Endothelial cell (in vitro differentiated cells): ENCODE results near the gene AMMECR1L. TPM values are rescaled to one million over a fixed set of nuclear protein-coding genes. Genes with fewer than 3 reads are reported as not detected.

Experiments used
- DNase-seq: peaks from one replicate; pipeline ENCODE4 v3.0.0; 2021; ENCODE audit warnings: low spot score
- H3K27ac Mint-ChIP-seq: one replicate; pipeline ENCODE4 v1.8.0; 2021; ENCODE audit warnings: mixed read lengths, inconsistent platforms; ENCODE audit not compliant: unreplicated experiment
- H3K27me3 Mint-ChIP-seq: one replicate; pipeline ENCODE4 v1.8.0; 2021; ENCODE audit warnings: mild to moderate bottlenecking, moderate library complexity, mixed read lengths, inconsistent platforms; ENCODE audit not compliant: unreplicated experiment
- H3K36me3 Mint-ChIP-seq: one replicate; pipeline ENCODE4 v1.8.0; 2021; ENCODE audit warnings: mild to moderate bottlenecking, low read depth, mixed read lengths, inconsistent platforms; ENCODE audit not compliant: unreplicated experiment
- H3K4me1 Mint-ChIP-seq: one replicate; pipeline ENCODE4 v1.8.0; 2021; ENCODE audit warnings: mild to moderate bottlenecking, mixed read lengths, inconsistent platforms; ENCODE audit not compliant: unreplicated experiment
- H3K4me3 Mint-ChIP-seq: one replicate; pipeline ENCODE4 v1.8.0; 2021; ENCODE audit warnings: mild to moderate bottlenecking, mixed read lengths, inconsistent platforms; ENCODE audit not compliant: unreplicated experiment
- H3K9me3 Mint-ChIP-seq: one replicate; pipeline ENCODE4 v1.8.0; 2021; ENCODE audit warnings: mixed read lengths, inconsistent platforms; ENCODE audit not compliant: unreplicated experiment
- CTCF ChIP-seq: fragments of 200-600 bp; sonication (generic); IDR thresholded peaks from one replicate; pipeline ENCODE4 v1.5.0; 2021; ENCODE audit warnings: antibody characterized with exemption; ENCODE audit not compliant: unreplicated experiment
- total RNA-seq: library from RNA; stranded (reverse); fragmentation: NEBNext Ultra II Directional; extraction: Animal tissue kit (Norgen Biotek cat#: 25700); gene quantifications from one replicate; pipeline ENCODE4 v1.2.1, GENCODE V29; 2021; ENCODE audit not compliant: unreplicated experiment

The AMMECR1L gene
- total RNA-seq, 1 donor from 2014 or later, result 26.3 TPM

GRCh38 chr2:127877626-127878025 is 8.1 kb downstream of the AMMECR1L start:
- no peak for DNase-seq
- Mint-ChIP-seq H3K4me3 (no peak overlapping the region), H3K9me3 (no peaks in the 10 kb centered on the region), H3K36me3 (peaks cover 29% of the 10 kb centered on the region), H3K27me3 (peaks cover 4% of the 10 kb centered on the region), H3K4me1 (peaks cover 4% of the 10 kb centered on the region), H3K27ac (no peak overlapping the region)
- TF ChIP-seq CTCF, result no peak

- H3K27ac Mint-ChIP-seq, result no peak overlapping the region
- no peak overlapping the region for H3K4me3 Mint-ChIP-seq
- no peaks in the 10 kb centered on the region for H3K9me3 Mint-ChIP-seq
- H3K36me3 Mint-ChIP-seq, result peaks cover 30% of the 10 kb centered on the region
- TF ChIP-seq CTCF, result no peak
- peaks cover 4% of the 10 kb centered on the region for H3K4me1 Mint-ChIP-seq
- DNase-seq, result no peak
- H3K27me3 Mint-ChIP-seq, result peaks cover 2% of the 10 kb centered on the region
Observed at GRCh38 chr2:127877136-127877535, 8.6 kb downstream of the AMMECR1L start.

GRCh38 chr2:127874378-127875269 is 11.1 kb downstream of the AMMECR1L start:
- H3K4me3 Mint-ChIP-seq, result peak overlapping the region; percentile 4
- peaks cover 30% of the 10 kb centered on the region for H3K36me3 Mint-ChIP-seq
- peaks cover 4% of the 10 kb centered on the region for H3K4me1 Mint-ChIP-seq
- DNase-seq, result no peak
- no peaks in the 10 kb centered on the region for H3K9me3 Mint-ChIP-seq
- H3K27me3 Mint-ChIP-seq, result peaks cover 2% of the 10 kb centered on the region
- H3K27ac Mint-ChIP-seq, result peak overlapping the region; percentile 22
- TF ChIP-seq CTCF, result no peak

- peaks cover 4% of the 10 kb centered on the region for H3K4me1 Mint-ChIP-seq
- H3K27ac Mint-ChIP-seq, result no peak overlapping the region
- H3K27me3 Mint-ChIP-seq, result peaks cover 2% of the 10 kb centered on the region
- peaks cover 38% of the 10 kb centered on the region for H3K36me3 Mint-ChIP-seq
- TF ChIP-seq CTCF, result no peak
- peak overlapping the region; percentile 7 for H3K4me3 Mint-ChIP-seq
- H3K9me3 Mint-ChIP-seq, result no peaks in the 10 kb centered on the region
- no peak for DNase-seq
Observed at GRCh38 chr2:127873707-127874303, 12.0 kb downstream of the AMMECR1L start.

- no peak for TF ChIP-seq CTCF
- peaks cover 2% of the 10 kb centered on the region for H3K27me3 Mint-ChIP-seq
- peak overlapping the region; percentile 8 for H3K4me3 Mint-ChIP-seq
- no peak overlapping the region for H3K27ac Mint-ChIP-seq
- peaks cover 52% of the 10 kb centered on the region for H3K36me3 Mint-ChIP-seq
- no peak for DNase-seq
- H3K9me3 Mint-ChIP-seq, result no peaks in the 10 kb centered on the region
- peaks cover 14% of the 10 kb centered on the region for H3K4me1 Mint-ChIP-seq
Observed at GRCh38 chr2:127872354-127872753, 13.4 kb downstream of the AMMECR1L start.
